IMR-90 (cell line): ENCODE measurements around the gene MYBPC3.

Experiments used
- FOS ChIP-seq: fragments of 150-350 bp; IDR thresholded peaks from 2 replicates; pipeline ENCODE4 v1.6.1; 2016; ENCODE audit warnings: low read depth, low read length
- RAD21 ChIP-seq: IDR thresholded peaks from 2 replicates; pipeline ENCODE4 v1.6.1; 2012; ENCODE audit warnings: low read length, improper control_type of control experiment

- TF ChIP-seq RAD21 (no peak), FOS (no peak)
These were observed 53.4 kb downstream of the MYBPC3 start for GRCh38 chr11:47299078-47299477.
